DND-41 (cell line): ENCODE data around the gene WFDC5.

ENCODE experiments used
- ATAC-seq: fragments of 200-7000 bp; cut with Tn5 transposase; 3 replicates; pipeline ENCODE4 v1.9.1; 2021; ENCODE audit warnings: low read depth; ENCODE audit not compliant: insufficient read depth
- DNase-seq: peaks from one replicate; pipeline ENCODE4 v3.0.0-alpha.2; 2020
- H2AFZ ChIP-seq: 2 replicates; pipeline ENCODE4 v1.6.0; 2012; ENCODE audit warnings: low read depth, low read length
- H3K27ac ChIP-seq: 2 replicates; pipeline ENCODE4 v1.5.1; 2012; ENCODE audit warnings: low read length, inconsistent platforms
- H3K27me3 ChIP-seq: fragments of 200-600 bp; sonication (generic); 2 replicates; pipeline ENCODE4 v1.6.0; 2012; ENCODE audit warnings: low read length, mild to moderate bottlenecking, inconsistent platforms; ENCODE audit not compliant: insufficient read depth, poor library complexity
- H3K36me3 ChIP-seq: 2 replicates; pipeline ENCODE4 v1.5.1; 2012; ENCODE audit warnings: low read length, inconsistent platforms; ENCODE audit not compliant: insufficient read depth
- H3K4me1 ChIP-seq: 2 replicates; pipeline ENCODE4 v1.5.1; 2012; ENCODE audit warnings: mild to moderate bottlenecking, low read length; ENCODE audit not compliant: insufficient read depth
- H3K4me2 ChIP-seq: 2 replicates; pipeline ENCODE4 v1.6.0; 2012; ENCODE audit warnings: mild to moderate bottlenecking, moderate library complexity, low read length, inconsistent platforms; ENCODE audit not compliant: insufficient read depth
- H3K4me3 ChIP-seq, 2 experiments: fragments of 200-600 bp in 1 of 2; shearing (Covaris generic) in 1 of 2; 2 replicates each; pipeline ENCODE4 v1.5.1; 2012 to 2016; ENCODE audit warnings: inconsistent platforms in 2 of 2, low read length in 2 of 2, mild to moderate bottlenecking in 2 of 2, low read depth in 1 of 2, moderate library complexity in 1 of 2
- H3K79me2 ChIP-seq: 2 replicates; pipeline ENCODE4 v1.6.0; 2012; ENCODE audit warnings: low read length, inconsistent platforms; ENCODE audit not compliant: insufficient read depth
- H3K9ac ChIP-seq: 2 replicates; pipeline ENCODE4 v1.6.0; 2012; ENCODE audit warnings: low read depth, mild to moderate bottlenecking, inconsistent platforms, low read length, moderate library complexity
- H3K9me3 ChIP-seq: 2 replicates; pipeline ENCODE4 v1.5.1; 2012; ENCODE audit warnings: low read length, moderate library complexity, mild to moderate bottlenecking, inconsistent platforms; ENCODE audit not compliant: insufficient read depth, severe bottlenecking
- H4K20me1 ChIP-seq: 2 replicates; pipeline ENCODE4 v1.6.0; 2012; ENCODE audit warnings: low read length; ENCODE audit not compliant: insufficient read depth
- CTCF ChIP-seq: IDR thresholded peaks from 2 replicates; pipeline ENCODE4 v1.5.1; 2012; ENCODE audit warnings: borderline replicate concordance, low read length, moderate library complexity, mild to moderate bottlenecking; ENCODE audit not compliant: poor library complexity, severe bottlenecking; ENCODE audit errors: extremely low read depth
- EZH2 ChIP-seq: IDR thresholded peaks from 3 replicates; pipeline ENCODE4 v1.6.1; 2012; ENCODE audit warnings: borderline replicate concordance, low read depth, mild to moderate bottlenecking, moderate library complexity, low read length, inconsistent platforms; ENCODE audit not compliant: severe bottlenecking

The WFDC5 gene

GRCh38 chr20:45094864-45095574 lies 20.0 kb downstream of the WFDC5 start:
- Histone ChIP-seq H3K4me3 (no peak overlapping the region), H3K4me2 (no peak overlapping the region), H3K27me3 (no peaks in the 10 kb centered on the region), H3K9me3 (no peaks in the 10 kb centered on the region), H3K36me3 (no peaks in the 10 kb centered on the region), H3K27ac (no peak overlapping the region), H3K79me2 (no peaks in the 10 kb centered on the region), H3K4me1 (no peaks in the 10 kb centered on the region), H3K9ac (no peak overlapping the region), H4K20me1 (no peaks in the 10 kb centered on the region), H2AFZ (0 out of 2 replicates have a peak overlapping the region, but pooled peaks have one; percentile 37)
- ATAC-seq (0 out of 3 replicates have a peak, but pooled peaks have one; percentile 8), DNase-seq (no peak)
- TF ChIP-seq EZH2 (no peak), CTCF (no peak)

- H3K27me3 ChIP-seq: no peaks in the 10 kb centered on the region
- TF ChIP-seq EZH2 (no peak), CTCF (no peak)
- H4K20me1 ChIP-seq: no peaks in the 10 kb centered on the region
- ATAC-seq (no peak), DNase-seq (no peak)
- no peaks in the 10 kb centered on the region for H3K9me3 ChIP-seq
- no peak overlapping the region for H3K27ac ChIP-seq
- no peaks in the 10 kb centered on the region for H3K36me3 ChIP-seq
- no peak overlapping the region for H2AFZ ChIP-seq
- no peaks in the 10 kb centered on the region for H3K79me2 ChIP-seq
- H3K4me2 ChIP-seq: no peak overlapping the region
- no peak overlapping the region for H3K9ac ChIP-seq
- H3K4me1 ChIP-seq: no peaks in the 10 kb centered on the region
- H3K4me3 ChIP-seq: no peak overlapping the region
Observed at GRCh38 chr20:45094201-45094600, 20.8 kb downstream of the WFDC5 start.

- no peak overlapping the region for H3K4me3 ChIP-seq
- H3K27ac ChIP-seq: no peak overlapping the region
- no peaks in the 10 kb centered on the region for H3K36me3 ChIP-seq
- H3K79me2 ChIP-seq: no peaks in the 10 kb centered on the region
- DNase-seq (no peak), ATAC-seq (no peak)
- H3K9me3 ChIP-seq: no peaks in the 10 kb centered on the region
- TF ChIP-seq EZH2 (no peak), CTCF (no peak)
- H2AFZ ChIP-seq: no peak overlapping the region
- no peaks in the 10 kb centered on the region for H3K27me3 ChIP-seq
- no peak overlapping the region for H3K4me2 ChIP-seq
- H4K20me1 ChIP-seq: no peaks in the 10 kb centered on the region
- H3K4me1 ChIP-seq: no peaks in the 10 kb centered on the region
- no peak overlapping the region for H3K9ac ChIP-seq
Observed at GRCh38 chr20:45092898-45093297, 22.1 kb downstream of the WFDC5 start.

GRCh38 chr20:45091366-45091765 lies 23.6 kb downstream of the WFDC5 start:
- Histone ChIP-seq H4K20me1 (no peaks in the 10 kb centered on the region), H2AFZ (no peak overlapping the region), H3K9ac (no peak overlapping the region), H3K9me3 (no peaks in the 10 kb centered on the region), H3K27ac (no peak overlapping the region), H3K4me1 (no peaks in the 10 kb centered on the region), H3K79me2 (no peaks in the 10 kb centered on the region), H3K36me3 (no peaks in the 10 kb centered on the region), H3K27me3 (no peaks in the 10 kb centered on the region), H3K4me2 (no peak overlapping the region), H3K4me3 (no peak overlapping the region)
- ATAC-seq (no peak), DNase-seq (no peak)
- TF ChIP-seq EZH2 (no peak), CTCF (no peak)
